ENCODE results near the gene MFAP1.

Gene MFAP1

DNA sequence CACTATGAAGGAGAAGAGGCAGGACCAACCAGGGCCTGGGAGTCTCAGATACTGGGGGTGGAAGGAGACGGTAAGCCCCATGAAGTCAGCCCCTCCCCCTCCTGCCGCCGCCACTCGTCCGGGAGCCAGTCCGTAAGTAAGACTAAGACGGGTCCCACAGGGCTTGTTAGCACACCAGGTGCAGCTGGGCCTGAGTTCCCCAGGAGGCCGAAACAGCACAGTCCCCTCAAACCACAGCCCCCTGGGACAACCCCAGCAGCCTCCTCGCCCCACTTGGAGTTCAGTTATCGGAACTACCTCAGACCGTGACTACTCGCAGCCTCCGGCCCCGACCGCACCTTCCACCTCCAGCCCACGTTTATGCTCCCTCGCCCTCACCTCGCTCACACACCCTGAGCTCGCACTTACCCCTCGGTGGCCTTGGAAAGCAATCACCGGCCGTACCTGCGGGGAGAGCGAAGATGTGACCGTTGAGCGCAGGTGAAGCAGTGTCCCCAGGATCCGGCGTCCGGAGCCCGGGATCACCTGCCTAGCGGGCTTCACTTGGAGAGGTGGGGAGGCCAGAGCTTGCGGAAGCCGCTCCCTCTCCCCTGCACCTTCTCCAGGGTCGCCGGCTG lies 48.3 kb downstream of the MFAP1 start:
- no peak for DNase-seq (ENCODE audit: low spot score)

DNA sequence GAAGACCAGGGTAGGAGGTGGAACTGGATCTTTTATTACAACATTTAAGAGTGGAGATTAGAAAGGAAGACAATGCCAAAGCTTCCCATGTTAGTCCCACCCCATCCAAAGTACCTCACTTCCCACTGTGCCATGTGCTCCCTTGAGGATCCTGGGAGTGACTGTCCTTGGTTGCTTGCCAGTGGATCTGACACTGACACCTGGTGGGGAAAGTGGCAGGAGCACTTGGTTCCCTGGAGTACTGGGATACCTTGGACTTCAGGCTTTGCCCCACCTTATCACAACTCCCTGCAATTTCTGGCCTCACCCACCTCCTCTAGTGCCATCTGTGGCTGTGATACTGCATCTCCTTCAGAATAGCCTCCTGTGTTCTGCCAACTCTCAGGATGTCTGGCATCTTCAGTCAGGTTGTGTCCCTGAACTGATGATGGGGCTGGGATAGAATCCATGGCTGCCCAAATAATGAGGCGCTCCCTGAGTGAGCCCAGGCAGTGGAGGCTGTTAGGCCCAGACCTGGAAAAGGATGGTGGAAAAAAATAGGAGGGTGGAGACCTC lies 49.0 kb downstream of the MFAP1 start:
- no peak for DNase-seq (ENCODE audit: low spot score)

DNA sequence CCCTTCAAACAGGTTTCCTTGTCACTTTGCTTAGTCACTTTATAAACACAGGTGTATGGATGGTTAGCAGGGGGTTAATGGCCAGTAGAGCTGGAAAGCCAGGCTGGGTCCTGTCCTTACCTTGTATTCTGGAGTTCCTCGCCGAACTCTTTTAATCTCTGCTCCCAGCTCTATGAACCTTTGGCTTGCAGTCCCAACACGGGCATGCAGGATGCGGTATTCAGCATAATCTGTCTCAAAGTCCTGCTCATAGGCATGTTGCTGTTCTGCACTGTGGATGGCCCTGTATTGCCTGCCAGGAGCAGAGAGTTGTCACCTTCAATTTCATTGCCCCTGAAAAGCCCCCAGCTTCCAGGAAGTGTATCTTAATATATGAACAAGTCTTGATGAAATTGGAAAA lies 50.4 kb downstream of the MFAP1 start:
- no peak for DNase-seq (ENCODE audit: low spot score)

DNA sequence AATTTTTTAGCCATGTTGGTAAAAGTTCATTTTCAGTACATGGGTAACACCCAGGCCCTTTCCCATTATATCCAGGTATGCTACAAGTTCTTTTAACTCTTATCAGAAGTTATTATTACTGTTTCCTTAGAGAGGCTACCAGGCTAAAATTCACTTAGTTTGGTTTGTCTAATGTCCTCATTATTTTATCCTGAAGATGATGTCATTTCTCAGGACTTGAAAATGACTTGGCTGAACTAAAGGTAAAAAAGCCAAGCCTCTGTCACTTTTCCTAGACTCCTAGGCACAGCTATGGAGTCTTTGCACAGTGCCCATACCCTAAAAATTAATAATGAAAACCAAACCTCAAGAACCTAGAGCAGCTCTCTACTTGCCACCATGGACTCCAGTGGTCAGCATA lies 51.9 kb downstream of the MFAP1 start:
- DNase-seq (ENCODE audit: low spot score), result no peak

DNA sequence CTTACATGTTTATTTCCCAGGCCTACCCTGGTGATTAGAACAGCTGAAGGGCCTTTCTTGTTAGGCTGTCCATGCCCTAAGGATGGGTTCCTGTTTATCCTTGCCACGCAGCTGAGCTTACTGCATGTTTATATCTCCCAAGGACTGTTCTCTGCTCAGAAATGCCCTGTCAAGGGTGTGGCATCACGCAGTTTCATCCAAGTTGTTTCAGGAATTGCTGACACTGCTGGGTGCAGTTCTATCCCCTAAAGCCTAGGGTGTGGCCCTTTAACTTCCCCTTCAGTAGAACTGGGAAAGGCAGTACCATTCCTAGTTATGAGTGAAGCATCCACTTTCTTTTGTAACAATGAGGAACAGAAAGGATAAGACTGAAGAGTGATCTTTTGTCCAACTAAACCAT lies 52.7 kb downstream of the MFAP1 start:
- no peak for DNase-seq (ENCODE audit: low spot score)

DNA sequence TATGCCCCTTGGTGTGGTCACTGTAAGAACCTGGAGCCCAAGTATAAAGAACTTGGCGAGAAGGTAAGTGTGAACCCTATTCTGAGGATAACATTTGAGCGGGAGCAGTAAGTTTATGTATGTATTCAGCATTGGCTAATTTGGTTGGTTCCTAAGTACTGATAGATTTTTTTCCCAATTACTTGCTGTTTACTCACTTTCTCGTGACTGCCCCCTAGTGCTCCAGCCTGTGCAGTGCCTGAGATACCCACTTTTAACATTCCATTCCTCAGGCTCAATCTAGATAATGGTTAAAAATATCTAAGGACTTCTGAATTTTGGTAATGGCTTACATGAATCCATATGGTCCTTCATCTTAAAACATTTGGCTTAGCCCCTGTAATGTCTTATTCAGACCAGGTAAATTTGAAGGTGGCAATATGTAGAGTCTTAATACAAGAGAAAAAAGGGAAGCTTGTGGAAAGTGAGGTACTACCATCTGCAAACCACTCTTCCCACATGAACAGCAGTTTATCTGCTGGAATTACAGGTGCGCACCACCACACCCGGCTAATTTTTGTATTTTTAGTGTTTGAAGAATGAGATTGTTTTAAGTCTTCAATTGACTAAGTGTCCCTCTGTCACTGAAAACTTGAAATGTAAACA lies 54.8 kb downstream of the MFAP1 start:
- peak; percentile 80 for DNase-seq (ENCODE audit: low spot score)

DNA sequence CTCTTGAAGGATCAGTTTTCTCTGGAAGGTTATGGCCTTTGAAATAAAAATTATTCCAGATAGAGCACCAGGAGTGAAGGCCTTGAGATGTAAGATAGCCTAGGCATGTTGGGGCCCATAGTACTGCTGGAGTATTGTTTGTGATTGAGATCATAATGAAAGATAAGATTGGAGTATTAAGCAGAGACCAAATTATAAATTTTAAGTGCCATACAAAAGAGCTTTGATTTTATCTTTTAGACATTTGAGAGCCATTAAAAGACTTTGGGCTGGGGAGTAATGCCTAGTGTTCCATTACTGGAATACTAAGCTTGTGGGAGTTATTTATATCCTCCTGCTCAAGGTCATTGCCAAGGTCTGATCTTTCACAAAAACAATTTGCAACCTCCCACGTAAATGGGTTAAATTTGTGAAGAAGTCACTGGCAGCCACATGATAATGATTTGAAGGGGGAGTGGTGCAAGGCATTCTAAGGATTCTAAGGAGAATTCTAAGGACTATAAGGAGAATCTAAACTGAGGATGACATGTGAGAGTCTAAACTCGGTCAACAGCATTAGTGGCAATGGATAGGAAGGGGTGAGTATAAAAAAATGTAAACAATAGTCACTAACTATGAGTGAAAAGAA lies 60.6 kb downstream of the MFAP1 start:
- no peak for DNase-seq (ENCODE audit: low spot score)

DNA sequence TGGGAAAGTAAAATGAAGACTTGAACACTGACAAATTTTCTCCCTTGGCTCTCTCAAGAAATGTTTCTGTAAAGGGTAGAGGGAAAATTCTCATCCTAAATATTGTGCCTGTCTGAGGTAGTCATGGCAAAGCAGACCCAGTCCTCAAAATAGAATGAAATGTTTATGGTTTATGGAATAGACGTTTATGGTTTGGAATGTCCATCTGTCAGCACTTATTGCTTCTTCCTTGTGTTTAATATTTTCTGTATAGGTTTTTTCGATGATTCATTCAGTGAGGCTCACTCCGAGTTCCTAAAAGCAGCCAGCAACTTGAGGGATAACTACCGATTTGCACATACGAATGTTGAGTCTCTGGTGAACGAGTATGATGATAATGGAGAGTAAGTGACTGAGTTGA lies 61.7 kb downstream of the MFAP1 start:
- DNase-seq (ENCODE audit: low spot score), result no peak

Measured in GM03348 (cell line).